ENCODE results near the gene AGO3.
A peak's percentile ranks its signal among the peaks of the same experiment; 100 is the strongest.
"Not testable (repeated sequence)": the region's sequence is repeated elsewhere in the genome, so short reads cannot be mapped to it uniquely, and the experiment has no call there.

Gene AGO3

DNA sequence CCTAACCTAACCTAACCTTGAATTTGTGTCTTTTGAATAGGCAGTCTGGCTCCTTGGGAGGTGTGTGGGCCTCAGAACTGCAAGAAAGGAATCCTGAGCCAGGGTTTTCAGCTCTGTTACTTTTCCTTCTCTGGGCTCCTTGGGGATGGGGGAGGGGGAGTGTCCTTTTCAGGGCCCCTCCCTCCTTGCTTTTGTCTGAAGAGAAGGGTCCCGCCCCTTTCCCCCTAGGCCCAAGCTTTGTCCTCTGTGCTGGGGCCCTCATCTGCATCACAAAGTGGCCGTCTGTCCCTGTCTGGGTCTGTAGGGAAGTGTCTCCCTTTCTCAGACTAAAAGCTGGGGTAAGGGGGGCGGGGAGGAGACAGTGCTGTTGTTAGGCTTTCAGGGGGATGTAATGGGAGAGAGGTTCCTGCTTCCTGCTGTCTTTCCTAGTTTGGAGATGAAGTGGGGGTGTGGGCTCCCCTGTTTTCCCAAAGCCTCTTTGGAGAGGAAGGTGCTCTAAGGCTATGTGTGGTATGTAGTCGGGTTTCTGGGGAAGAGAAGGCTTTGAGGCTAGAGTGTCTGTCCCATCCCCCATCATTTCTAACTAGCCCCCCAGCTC, 44.8 kb upstream of the AGO3 start:
- TF ChIP-seq, protein P1, sequence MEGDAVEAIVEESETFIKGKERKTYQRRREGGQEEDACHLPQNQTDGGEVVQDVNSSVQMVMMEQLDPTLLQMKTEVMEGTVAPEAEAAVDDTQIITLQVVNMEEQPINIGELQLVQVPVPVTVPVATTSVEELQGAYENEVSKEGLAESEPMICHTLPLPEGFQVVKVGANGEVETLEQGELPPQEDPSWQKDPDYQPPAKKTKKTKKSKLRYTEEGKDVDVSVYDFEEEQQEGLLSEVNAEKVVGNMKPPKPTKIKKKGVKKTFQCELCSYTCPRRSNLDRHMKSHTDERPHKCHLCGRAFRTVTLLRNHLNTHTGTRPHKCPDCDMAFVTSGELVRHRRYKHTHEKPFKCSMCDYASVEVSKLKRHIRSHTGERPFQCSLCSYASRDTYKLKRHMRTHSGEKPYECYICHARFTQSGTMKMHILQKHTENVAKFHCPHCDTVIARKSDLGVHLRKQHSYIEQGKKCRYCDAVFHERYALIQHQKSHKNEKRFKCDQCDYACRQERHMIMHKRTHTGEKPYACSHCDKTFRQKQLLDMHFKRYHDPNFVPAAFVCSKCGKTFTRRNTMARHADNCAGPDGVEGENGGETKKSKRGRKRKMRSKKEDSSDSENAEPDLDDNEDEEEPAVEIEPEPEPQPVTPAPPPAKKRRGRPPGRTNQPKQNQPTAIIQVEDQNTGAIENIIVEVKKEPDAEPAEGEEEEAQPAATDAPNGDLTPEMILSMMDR (IDR thresholded peaks at IDR 0.05; ENCODE audit: insufficient read depth, low read depth, low read length, missing control alignments), result no peak
- no peak for DNase-seq (ENCODE audit: low read depth)
- H3K4me3 ChIP-seq (ENCODE audit: low read length), result no peak overlapping the region

DNA sequence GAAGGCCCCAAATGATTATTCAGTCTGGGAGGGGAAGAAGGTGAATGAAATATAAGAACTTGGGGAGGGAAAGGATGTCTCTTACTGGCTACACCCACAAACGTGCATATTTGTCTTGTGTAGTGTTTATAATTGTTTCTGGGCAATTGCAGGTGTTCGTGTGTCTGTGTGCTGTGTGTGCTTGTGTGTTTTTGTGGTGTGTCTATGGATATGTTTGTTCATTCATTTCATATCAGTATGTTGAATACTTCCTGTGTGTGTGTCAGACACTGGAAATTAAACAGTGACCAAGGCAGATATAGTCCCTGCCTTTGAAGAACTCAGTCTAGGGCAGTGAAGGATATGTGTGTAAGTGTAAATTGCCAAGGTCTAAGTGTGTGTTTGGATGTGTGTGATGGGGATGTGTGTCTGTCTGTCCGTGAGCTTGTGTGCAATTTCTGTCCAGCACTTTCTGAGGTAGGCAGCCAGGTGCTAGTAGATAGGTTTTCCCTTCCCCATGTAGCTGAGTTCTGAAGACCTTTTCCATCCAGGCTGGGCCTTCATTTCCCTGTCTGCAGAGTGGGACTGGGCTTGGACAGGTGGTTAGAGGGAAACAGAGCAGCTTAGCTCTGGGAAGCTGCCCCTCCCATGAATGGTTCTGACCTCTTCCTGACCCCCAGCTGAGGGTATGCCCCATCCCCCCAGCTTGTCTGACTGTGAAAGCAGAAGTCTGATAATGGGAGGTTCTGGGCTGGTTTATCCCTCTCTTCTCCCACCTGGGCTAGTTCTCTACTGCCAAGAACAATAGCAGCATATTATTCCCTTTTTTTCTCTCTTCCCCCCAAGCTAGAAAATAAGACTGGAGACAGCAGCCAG, 44.1 kb upstream of the AGO3 start:
- no peak overlapping the region for H3K4me3 ChIP-seq (ENCODE audit: low read length)
- TF ChIP-seq, protein P1 (IDR thresholded peaks at IDR 0.05; ENCODE audit: insufficient read depth, low read depth, low read length, missing control alignments), result no peak
- DNase-seq (ENCODE audit: low read depth), result no peak

DNA sequence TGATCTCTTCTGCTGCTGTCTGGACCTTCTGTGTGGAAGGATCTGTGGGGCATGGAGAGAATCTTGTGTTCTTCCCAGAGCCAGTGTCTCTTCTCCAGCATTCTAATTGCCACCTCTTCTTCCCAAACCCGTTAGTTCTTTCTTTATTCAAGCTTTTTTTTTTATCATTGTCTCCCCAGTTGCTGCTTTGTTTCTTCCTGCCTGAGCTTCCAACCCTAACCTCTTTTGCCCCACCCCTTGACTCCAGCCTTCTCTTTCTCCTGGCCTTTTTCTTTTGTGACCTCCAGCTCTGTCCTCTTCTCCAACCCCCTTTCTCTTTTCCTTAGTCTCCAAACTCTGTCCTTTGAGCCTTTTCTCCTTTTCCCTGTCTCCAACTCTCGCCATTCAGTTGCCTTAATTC, 43.4 kb upstream of the AGO3 start:
- DNase-seq (ENCODE audit: low read depth), result no peak
- H3K4me3 ChIP-seq (ENCODE audit: low read length), result no peak overlapping the region
- TF ChIP-seq, protein P1 (IDR thresholded peaks at IDR 0.05; ENCODE audit: insufficient read depth, low read depth, low read length, missing control alignments), result no peak

DNA sequence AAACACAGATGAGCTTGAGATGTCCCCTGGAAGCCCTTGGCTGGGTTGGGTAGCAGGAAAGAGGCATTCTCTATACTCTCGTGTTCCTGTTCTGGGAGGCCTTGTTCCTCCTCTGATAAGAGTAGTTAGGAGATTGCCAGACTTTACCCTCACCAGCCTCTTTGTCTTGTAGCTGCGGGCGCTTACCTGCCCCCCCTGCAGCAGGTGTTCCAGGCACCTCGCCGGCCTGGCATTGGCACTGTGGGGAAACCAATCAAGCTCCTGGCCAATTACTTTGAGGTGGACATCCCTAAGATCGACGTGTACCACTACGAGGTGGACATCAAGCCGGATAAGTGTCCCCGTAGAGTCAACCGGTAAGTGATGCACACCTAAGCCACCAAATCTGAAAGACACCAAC, 42.6 kb upstream of the AGO3 start:
- DNase-seq (ENCODE audit: low read depth), result no peak
- TF ChIP-seq, protein P1 (IDR thresholded peaks at IDR 0.05; ENCODE audit: insufficient read depth, low read depth, low read length, missing control alignments), result no peak
- H3K4me3 ChIP-seq (ENCODE audit: low read length), result no peak overlapping the region

DNA sequence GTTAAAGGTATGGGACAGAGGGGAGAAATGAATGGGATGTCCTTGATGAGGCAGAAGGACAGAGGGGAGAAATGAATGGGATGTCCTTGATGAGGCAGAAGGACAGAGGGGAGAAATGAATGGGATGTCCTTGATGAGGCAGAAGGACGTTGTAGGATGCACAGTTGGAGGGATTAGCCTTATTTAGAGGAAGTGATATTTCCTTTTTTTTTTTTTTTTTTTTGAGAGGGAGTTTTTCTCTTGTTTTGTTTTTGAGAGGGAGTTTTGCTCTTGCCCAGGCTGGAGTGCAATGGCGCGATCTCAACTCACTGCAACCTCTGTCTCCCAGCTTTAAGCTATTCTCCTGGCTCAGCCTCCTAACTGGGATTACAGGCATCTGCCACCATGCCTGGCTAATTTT, 41.9 kb upstream of the AGO3 start:
- not testable (repeated sequence) for H3K4me3 ChIP-seq (ENCODE audit: low read length); DNase-seq (ENCODE audit: low read depth)

DNA sequence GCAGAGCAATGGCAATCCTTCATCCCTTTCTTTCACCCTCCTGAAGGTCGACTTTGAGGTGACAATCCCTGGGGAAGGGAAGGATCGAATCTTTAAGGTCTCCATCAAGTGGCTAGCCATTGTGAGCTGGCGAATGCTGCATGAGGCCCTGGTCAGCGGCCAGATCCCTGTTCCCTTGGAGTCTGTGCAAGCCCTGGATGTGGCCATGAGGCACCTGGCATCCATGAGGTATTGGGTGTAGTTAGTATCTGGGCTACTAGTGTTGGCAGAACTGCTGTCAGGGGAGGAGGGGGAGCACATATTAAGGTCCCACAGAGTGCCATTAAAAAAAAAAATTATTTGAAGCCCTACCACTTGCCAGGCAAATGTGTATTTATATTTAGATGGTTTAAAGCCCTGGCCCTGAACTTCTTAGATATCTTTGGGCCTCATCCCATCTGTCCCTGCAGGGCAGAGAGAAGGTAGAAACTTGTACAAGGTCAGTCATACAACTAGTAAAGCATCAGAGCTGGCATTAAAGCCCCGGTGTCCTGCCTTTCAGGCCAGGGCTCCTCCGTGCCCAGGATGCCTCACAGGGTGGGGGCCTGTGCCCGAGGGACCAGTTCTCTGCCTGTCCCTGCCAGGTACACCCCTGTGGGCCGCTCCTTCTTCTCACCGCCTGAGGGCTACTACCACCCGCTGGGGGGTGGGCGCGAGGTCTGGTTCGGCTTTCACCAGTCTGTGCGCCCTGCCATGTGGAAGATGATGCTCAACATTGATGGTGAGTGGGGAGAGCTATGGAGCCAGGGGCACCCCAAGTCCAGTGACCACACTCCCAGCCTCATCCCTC, 37.6 kb upstream of the AGO3 start:
- no peak for DNase-seq (ENCODE audit: low read depth)
- H3K4me3 ChIP-seq (ENCODE audit: low read length), result no peak overlapping the region
- TF ChIP-seq, protein P1 (IDR thresholded peaks at IDR 0.05; ENCODE audit: insufficient read depth, low read depth, low read length, missing control alignments), result no peak

DNA sequence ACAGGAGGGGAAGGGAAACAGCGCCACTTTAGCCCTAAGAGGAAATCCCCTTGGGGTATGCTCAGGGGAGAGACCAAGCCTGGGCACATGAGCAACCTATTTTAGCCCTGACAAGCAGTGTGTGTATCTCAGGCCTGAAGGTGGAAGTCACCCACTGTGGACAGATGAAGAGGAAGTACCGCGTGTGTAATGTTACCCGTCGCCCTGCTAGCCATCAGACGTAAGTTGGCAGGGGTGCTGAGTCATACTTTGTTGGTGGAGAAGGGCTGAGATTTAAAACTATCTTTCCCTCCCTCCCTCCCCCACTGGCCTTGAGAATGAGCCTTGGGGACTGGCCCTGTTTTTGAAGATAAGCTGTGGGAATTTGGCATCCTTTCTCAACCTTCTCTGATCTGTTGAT, 36.7 kb upstream of the AGO3 start:
- peak; percentile 15 for DNase-seq (ENCODE audit: low read depth)
- H3K4me3 ChIP-seq (ENCODE audit: low read length), result no peak overlapping the region
- TF ChIP-seq, protein P1 (IDR thresholded peaks at IDR 0.05; ENCODE audit: insufficient read depth, low read depth, low read length, missing control alignments), result no peak

All from epithelial cell of esophagus (primary cell).